Sciatic nerve (tissue), 2 donors: ENCODE data around the gene SEMA4D. TPM values are rescaled to one million over a fixed set of nuclear protein-coding genes. Genes with fewer than 3 reads are reported as not detected.

Experiments used
- ATAC-seq: fragments of 200-7000 bp; cut with Tn5 transposase; one replicate; pipeline ENCODE4 v1.9.1; 2020; ENCODE audit warnings: mild to moderate bottlenecking, moderate library complexity
- DNase-seq: peaks from one replicate; pipeline ENCODE4 v3.0.0-alpha.2; 2020; ENCODE audit warnings: low spot score
- intact Hi-C: fragments of 100-400 bp; cut with DNase I; formaldehyde crosslinking; loops from one replicate; pipeline ENCODE4 v1.14.2; 2022
- microRNA-seq: library from miRNA; unstranded; fragments of <30 nt; microRNA quantifications from one replicate; pipeline ENCODE4 v1.2.0, GENCODE V29; 2020
- total RNA-seq: library from RNA; stranded (reverse); fragmentation: NEBNext Ultra II Directional; extraction: Animal tissue kit (Norgen Biotek cat#: 25700); gene quantifications from one replicate; pipeline ENCODE4 v1.2.1, GENCODE V29; 2021
- donor health status: DM: no; HTN: no; CAD: no.
- donor health status: DM: no; HTN: no; CAD: no.

Gene SEMA4D
- total RNA-seq, 1 donor from 2014 or later, result 35.8 TPM

GRCh38 chr9:89339807-89340206 is 158.1 kb downstream of the SEMA4D start:
- no peak for ATAC-seq
- no peak for DNase-seq
- intact Hi-C loops, result no loop called here

- ATAC-seq, result no peak
- intact Hi-C loops, result no loop called here
- DNase-seq, result no peak
These were observed 167.4 kb downstream of the SEMA4D start for GRCh38 chr9:89330513-89330912.

GRCh38 chr9:89329917-89330316 is 168.0 kb downstream of the SEMA4D start:
- intact Hi-C loops, result loop anchor here (10.0 kb wide), 1 partner anchor 45 kb away; no protein-coding TSS in a partner anchor
- DNase-seq, result no peak

GRCh38 chr9:89328064-89328463 is 169.8 kb downstream of the SEMA4D start:
- intact Hi-C loops, result loop anchor here (10.0 kb wide), 1 partner anchor 47 kb away; no protein-coding TSS in a partner anchor
- ATAC-seq (no peak), DNase-seq (no peak)

More at GRCh38 chr9:89329917-89330316, 168.0 kb downstream of the SEMA4D start:
- ATAC-seq, result no peak

- DNase-seq (no peak), ATAC-seq (no peak)
- intact Hi-C loops, result loop anchor here (10.0 kb wide), 1 partner anchor 49 kb away; no protein-coding TSS in a partner anchor
These were observed 172.2 kb downstream of the SEMA4D start for GRCh38 chr9:89325733-89326132.

GRCh38 chr9:89323390-89323789 is 174.5 kb downstream of the SEMA4D start:
- ATAC-seq, result no peak
- no peak for DNase-seq
- intact Hi-C loops, result loop anchor here (10.0 kb wide), 1 partner anchor 51 kb away; no protein-coding TSS in a partner anchor

- intact Hi-C loops, result no loop called here
- DNase-seq, result no peak
- peak; percentile 31 for ATAC-seq
These were observed 178.7 kb downstream of the SEMA4D start for GRCh38 chr9:89319015-89319905.

- intact Hi-C loops, result no loop called here
- ATAC-seq (peak; percentile 99), DNase-seq (peak; percentile 97)
These were observed 179.5 kb downstream of the SEMA4D start, which contains the start of gene SECISBP2 for GRCh38 chr9:89318123-89319014. Gene SECISBP2, plus strand, starts transcription at chr9:89318500. Its CDS starts 77 bp downstream, at chr9:89318577.

GRCh38 chr9:89317282-89317681 is 180.6 kb downstream of the SEMA4D start:
- ATAC-seq, result no peak
- intact Hi-C loops, result no loop called here

GRCh38 chr9:89315482-89315881 is 182.4 kb downstream of the SEMA4D start:
- ATAC-seq, result no peak
- no peak for DNase-seq
- intact Hi-C loops, result no loop called here

More at GRCh38 chr9:89317282-89317681, 180.6 kb downstream of the SEMA4D start:
- no peak for DNase-seq

- intact Hi-C loops, result no loop called here
- ATAC-seq (no peak), DNase-seq (no peak)
These were observed 183.0 kb downstream of the SEMA4D start for GRCh38 chr9:89314955-89315354.

- ATAC-seq (no peak), DNase-seq (no peak)
- intact Hi-C loops, result no loop called here
These were observed 184.1 kb downstream of the SEMA4D start for GRCh38 chr9:89313842-89314241.

- intact Hi-C loops, result no loop called here
- DNase-seq (no peak), ATAC-seq (no peak)
These were observed 185.7 kb downstream of the SEMA4D start for GRCh38 chr9:89312222-89312571.

- intact Hi-C loops, result no loop called here
- peak; percentile 70 for DNase-seq
- peak; percentile 5 for ATAC-seq
These were observed 186.3 kb downstream of the SEMA4D start for GRCh38 chr9:89311346-89312221.

Small RNA genes within 50 kb of the gene (microRNA-seq; reads per million reads assigned to microRNA genes)
- not detected for gene MIR3153

Other genes with a start within 250 kb of the SEMA4D start
- 4.6 TPM for gene CKS2, start 186.9 kb downstream of the SEMA4D start, total RNA-seq
- gene SECISBP2, start 179.6 kb downstream of the SEMA4D start, total RNA-seq, result 64.7 TPM
- gene GADD45G, start 106.9 kb upstream of the SEMA4D start, total RNA-seq, result 3.5 TPM